Suppressor macrophage treated with lipopolysaccharide for 1 hour (primary cell): ENCODE results near the gene TNFSF9.
"Not testable (repeated sequence)": the region's sequence is repeated elsewhere in the genome, so short reads cannot be mapped to it uniquely, and the experiment has no call there.

Experiments
- DNase-seq, 3 donors: peaks; one replicate each; pipeline ENCODE4 v3.0.0-alpha.2; 2020 to 2022

The TNFSF9 gene

DNA sequence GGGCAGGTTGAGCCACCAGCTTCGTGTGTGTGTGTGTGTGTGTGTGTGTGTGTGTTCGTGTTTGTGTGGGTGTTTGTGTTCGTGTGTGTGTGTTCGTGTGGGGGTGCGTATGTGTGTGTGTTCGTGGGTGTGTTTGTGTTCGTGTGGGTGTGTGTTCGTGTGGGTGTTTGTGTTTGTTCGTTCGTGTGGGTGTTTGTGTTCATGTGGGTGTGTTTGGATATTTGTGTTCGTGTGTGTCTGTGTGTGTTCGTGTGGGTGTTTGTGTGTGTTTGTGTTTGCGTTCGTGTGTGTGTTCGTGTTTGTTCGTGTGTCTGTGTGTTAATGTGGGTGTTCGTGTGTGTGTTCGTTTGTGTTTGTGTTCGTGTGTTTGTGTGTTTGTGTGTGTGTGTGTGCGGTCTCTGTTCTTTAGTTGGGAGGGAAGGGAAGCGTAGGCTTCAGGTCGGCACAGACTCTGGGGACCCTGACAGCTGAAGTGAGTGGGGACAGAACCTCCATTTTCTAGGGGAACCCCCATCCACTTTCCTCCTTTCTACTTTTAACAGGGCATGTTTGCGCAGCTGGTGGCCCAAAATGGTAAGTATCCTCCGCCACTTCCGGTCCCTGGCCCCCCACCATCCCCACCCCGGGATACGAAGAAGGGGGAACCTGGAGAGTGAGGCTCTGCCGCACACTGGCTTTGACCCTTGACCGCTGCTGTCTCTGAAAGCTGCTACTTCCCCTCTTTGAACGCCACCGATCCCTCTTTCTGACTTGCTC, 1.6 kb downstream of the TNFSF9 start:
- peak; percentile 54 to 62 (median 59) for DNase-seq

DNA sequence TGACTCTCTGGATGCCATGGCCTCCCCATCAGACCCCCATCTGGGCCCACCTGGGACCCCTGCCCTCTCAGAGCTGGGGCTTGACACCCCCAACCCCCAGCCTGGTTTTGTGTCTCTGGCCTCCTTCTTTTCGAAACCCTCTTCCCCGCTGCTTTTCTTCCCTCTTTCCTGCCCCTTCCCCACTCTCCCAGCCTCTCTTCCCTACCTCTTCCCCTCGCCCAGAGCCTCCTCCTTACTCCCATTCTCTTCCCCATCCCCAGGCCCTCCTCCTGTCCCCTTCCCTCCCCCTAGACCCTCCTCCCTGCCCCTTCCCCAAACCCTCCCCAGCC, 2.1 kb downstream of the TNFSF9 start:
- DNase-seq, result peak in 1 of 3 donors; percentile 10

DNA sequence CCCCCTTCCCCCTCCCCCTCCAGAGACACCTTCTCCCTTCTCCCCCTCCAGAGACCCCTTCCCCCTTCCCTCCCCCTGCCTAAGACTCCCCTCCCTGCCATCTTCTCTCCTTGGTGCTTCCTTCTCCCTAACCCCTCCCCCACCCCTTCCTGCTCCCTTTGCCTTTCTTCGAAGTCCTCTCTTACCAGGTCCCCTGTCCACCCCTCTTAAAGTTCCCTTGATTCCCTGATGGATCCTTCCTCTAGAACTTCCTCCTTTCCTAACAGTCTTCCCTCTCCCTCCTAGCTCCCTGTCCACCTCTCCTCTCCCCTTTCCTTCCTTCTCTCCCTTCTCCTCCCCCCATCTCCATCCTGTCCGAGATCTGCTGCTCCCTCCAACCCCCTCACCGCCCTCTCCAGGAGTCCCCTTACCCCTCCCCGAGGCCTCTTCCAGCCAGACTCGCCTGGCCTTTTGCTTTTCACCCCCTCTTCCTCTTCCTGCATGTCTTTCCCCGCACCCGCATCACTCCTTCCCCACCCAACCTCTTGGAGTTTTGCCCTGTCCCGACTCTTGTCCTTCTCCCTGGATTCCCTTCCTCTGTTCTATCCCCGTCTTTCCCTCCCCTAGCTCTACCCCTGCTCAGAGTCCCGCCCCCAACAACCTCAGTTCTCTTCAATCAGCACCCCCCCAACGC, 3.1 kb downstream of the TNFSF9 start:
- DNase-seq, result peak in 1 of 3 donors; percentile 17

DNA sequence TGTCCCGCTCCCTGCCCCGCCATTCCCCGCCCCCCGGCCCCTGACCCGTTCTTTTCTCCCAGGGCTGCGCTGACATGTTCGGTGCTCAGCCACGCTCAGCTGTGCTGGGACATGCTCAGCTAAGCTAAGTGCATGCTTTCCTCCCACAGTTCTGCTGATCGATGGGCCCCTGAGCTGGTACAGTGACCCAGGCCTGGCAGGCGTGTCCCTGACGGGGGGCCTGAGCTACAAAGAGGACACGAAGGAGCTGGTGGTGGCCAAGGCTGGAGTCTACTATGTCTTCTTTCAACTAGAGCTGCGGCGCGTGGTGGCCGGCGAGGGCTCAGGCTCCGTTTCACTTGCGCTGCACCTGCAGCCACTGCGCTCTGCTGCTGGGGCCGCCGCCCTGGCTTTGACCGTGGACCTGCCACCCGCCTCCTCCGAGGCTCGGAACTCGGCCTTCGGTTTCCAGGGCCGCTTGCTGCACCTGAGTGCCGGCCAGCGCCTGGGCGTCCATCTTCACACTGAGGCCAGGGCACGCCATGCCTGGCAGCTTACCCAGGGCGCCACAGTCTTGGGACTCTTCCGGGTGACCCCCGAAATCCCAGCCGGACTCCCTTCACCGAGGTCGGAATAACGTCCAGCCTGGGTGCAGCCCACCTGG, 3.7 kb downstream of the TNFSF9 start:
- peak in 1 of 3 donors; percentile 17 for DNase-seq

DNA sequence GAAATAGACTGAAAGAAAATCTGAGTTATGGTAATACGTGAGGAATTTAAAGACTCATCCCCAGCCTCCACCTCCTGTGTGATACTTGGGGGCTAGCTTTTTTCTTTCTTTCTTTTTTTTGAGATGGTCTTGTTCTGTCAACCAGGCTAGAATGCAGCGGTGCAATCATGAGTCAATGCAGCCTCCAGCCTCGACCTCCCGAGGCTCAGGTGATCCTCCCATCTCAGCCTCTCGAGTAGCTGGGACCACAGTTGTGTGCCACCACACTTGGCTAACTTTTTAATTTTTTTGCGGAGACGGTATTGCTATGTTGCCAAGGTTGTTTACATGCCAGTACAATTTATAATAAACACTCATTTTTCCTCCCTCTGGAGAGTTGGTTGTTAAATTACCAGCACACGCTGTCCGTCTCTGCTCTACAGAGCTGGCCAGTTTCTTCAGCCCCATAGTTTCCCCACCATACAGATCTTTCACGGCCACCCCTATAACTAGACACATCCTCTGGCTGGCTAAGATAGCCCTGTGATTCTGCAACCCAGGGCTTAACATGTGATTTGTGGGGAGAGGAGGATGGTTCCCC, 4.8 kb downstream of the TNFSF9 start:
- DNase-seq, result peak in 1 of 3 donors; percentile 20

DNA sequence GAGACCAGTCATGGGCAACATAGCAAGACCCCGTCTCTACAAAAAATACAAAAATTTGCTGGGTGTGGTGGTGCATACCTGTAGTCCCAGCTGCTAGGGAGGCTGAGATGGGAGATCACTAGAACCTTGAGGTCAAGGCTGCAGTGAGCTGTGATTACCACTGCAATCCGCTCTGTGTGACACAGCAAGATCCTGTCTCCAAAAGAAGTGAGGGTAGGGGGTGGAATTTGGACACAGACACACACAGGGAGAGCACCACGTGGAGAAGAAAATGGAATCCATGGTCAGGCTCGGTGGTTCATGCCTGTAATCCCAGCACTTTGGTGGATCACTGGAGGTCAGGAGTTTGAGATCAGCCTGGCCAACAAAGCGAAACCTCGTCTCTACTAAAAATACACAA, 8.7 kb downstream of the TNFSF9 start:
- DNase-seq, result no peak

DNA sequence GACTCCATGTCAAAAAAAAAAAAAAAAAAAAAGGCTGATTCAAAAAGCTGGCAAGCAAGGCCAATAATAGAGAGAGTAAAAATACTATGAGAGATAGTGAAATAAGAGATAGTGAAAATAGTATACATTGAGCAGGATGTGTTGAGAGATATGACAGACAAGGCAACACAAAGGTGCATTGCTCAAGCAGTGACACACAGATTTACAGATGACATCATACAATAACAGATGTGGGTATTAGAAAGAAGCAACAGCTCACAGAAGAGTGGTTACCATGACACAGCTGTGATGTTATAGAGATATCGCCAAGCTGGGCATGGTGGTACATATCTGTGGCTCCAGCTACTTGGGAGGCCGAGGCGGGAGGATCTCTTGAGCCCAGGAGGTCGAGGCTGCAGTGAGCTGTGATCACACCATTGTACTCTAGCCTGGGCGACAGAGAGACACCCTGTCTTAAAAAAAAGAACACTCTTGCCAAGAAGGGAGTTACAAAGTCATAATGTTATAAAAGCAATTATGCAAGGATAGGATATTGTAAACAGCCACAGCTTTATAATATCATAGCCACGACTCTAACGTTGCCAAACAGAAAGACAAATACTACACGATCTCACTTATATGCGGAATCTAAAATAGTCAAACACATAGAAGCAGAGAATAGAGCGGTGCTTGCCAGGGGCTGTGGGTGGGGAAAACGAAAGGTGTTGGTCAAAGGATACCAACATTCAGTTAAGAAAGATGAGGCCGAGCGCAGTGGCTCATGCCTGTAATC, 10.3 kb downstream of the TNFSF9 start:
- peak in 2 of 3 donors; percentile 50 to 68 for DNase-seq

DNA sequence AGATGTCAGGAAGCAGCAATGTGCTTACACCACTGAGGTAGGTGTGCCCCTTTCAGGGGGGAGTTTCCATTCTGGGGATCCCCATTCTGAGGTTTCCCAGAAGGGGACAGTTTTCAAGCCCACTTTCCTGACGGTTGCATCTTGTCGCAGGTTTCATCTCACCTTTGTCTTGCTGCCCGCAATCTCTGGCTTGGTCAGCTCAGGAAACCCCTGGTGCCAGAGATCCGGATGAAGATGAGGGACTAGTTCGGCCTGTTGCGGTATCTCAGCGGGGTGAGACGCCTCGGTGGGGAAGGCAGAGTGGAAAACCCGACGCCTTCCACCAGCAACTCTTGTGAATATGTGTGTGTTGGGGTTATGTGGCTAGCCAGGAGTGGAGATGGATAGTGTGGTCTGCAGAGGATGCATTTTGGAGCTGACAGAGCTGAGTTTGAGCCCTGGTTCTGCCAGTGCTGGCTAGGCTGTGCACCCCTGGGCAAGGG, 13.1 kb downstream of the TNFSF9 start:
- DNase-seq, result no peak

DNA sequence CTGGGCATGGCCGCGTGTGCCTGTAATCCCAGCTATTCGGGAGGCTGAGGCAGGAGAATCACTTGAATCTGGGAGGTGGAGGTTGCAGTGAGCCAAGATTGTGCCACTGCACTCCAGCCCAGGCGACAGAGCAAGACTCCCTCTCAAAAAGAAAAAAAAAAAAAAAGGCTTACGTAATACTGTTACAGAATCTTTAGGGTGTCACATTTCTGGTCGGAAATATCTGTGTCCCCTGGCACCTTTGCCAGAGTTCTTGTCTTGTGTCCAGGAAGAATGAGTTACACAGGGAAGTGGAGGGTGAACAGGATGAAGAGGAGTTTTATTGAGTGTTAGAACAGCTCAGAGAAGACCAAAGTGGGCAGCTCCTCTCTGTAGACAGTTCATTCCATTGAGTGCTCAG, 19.9 kb downstream of the TNFSF9 start:
- DNase-seq, result peak in 1 of 3 donors; percentile 25

DNA sequence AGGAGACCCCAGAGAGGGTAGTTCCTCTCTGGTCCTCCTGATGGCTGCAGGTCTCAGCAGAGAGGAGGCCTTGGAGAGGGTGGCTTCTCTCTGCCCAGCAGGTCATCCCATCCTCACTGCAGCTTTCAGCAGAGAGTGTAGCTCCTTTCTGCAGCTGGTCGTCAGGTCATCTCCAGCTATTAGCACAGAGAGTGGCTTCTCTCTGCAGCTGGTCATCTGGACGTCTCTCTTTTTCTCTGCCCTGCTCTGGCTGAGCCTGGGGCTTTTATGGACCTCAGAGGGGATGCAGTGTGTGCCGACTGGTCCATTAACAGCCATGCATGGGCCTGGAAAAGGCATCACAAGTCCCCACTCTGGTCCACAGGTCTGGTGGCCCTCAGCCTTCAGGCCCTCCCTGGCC, 20.3 kb downstream of the TNFSF9 start:
- DNase-seq, result no peak

DNA sequence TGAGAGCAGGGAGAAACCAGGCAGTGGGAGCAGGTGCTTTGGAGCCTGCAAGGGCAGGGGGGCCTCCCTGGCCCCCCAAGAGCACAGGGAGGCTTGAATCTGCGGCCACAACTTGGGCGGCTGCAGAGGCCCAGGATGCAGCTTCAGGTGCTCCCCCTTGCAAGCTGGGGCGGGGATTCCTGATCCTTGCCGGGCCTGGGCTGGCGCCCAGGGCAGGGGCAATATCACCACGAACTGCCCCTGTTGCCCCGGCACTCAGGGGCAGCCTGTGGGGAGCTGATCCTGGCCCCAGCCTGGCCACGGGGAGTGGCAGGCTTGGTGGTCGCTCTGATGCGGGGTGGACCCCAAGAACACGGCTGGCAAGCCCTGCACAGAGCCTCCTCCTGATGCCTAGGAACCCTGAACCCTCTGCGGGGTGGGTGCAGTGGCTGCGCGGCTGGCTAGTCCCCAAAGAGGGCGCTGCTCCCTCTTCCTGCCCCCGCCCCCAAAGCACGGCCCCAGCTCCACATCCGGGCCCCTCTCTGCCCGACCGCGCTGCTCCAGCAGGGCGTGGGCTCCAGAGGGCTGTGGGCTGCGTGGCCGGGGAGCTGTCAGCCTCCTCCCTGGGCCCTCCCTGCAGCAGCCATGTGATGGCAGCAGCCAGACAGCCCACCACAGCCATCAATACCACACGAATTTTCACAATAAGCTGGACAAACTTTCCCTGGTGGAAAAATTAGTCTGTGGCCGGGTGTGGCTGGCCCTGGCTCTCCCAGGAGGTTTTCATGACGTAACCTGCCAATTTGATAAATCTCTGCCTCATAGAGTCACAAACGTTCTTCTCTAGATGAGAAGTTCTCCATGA, 21.0 kb downstream of the TNFSF9 start:
- DNase-seq, result peak in 2 of 3 donors; percentile 30 to 68

DNA sequence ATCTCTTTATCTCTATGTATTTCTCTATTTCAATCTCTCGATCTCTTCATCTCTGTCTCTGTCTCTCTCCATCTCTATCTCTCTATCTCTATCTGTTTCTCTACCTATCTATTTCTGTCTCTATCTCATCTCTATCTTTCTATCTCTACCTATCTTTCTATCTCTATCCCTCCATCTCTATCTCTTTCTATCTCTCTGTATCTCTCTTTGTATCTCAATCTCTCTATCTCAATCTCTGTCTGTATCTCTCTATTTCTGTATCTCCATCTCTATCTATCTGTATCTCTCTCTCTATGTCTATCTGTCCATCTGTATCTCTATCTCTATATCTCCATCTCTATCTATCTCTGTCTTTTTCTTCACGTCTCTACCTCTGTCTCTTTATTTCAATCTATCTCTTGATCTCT, 25.2 kb downstream of the TNFSF9 start:
- no peak for DNase-seq

DNA sequence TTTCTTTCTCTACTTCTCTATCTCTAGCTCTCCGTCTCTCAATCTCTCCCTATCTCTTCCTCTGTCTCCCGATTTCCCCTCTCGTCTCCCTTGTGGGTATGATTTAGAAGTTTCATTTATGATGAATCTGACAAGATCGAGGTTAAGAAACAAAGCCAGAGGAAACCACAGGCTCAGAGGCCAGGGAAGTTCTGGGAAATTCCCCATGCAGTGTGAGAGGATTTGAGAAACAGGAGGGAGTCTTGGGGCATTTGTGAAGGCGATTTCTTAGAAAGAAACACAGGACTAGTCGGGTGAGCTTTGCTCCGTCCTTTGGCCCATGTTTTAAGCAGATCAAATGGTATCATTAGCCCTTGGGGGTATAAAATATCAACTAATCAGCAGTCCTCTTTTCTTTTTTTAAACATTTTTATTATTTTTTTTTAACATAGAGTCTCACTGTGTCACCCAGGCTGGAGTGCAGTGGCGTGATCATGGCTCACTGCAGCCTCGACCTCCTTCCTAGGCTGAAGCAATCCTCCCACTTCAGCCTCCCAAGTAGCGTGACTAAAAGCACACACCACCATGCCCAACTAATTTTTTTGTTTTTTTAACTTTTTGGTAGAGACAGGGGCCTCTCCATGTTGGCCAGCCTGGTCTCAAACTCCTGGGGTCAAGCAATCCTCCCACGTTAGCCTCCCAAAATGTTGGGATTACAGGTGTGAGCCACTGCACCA, 25.8 kb downstream of the TNFSF9 start:
- peak; percentile 90 to 98 (median 95) for DNase-seq

DNA sequence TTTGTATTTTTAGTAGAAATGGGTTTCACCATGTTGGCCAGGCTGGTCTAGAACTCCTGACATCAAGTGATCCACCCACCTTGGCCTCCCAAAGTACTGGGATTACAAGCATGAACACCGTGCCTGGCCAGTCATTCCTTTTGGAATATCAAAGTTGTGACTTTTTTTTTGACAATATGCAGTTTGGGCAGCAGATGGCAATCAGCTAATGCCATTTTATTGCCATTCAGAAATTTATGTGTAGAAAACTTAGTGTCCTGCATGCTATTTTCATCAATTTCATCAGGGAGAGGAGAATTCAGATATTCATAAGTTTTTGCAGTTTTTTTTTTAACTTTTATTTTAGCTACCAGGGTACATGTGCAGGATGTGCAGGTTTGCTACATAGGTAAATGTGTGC, 31.6 kb downstream of the TNFSF9 start:
- not testable (repeated sequence) for DNase-seq

DNA sequence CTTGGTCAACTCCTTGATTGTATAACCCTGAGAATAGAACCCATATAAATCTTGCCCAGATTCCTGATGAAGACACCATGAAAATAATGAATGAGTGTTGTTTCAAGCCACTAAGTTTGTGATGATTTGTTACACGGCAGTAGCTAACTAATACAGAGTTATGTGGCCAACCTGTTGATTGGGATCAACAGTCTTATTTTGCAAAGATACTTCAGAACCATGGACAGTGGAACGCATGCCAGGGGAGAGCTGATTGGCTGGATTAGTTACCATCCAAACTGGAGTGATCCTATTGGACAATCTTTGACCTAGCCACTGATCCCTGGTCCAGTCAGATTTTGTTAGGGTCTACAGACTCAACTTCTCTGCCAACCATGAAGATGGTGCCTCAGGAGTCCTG, 33.6 kb downstream of the TNFSF9 start:
- peak; percentile 50 to 64 (median 58) for DNase-seq

DNA sequence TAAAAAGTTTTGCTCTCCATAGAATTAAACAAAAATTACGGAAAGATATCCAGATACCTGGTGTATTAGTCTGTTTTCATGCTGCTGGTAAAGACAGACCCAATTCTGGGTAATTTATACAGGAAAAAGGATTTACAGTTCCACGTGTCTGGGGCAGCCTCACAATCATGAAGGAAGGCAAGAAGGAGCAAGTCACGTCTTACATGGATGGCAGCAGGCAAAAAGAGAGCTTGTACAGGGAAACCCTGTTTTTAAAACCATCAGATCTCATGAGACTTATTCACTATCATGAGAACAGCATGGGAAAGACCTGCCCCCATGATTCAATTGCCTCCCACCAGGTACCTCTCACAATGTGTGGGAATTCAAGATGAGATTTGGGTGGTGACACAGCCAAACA, 35.9 kb downstream of the TNFSF9 start:
- not testable (repeated sequence) for DNase-seq

DNA sequence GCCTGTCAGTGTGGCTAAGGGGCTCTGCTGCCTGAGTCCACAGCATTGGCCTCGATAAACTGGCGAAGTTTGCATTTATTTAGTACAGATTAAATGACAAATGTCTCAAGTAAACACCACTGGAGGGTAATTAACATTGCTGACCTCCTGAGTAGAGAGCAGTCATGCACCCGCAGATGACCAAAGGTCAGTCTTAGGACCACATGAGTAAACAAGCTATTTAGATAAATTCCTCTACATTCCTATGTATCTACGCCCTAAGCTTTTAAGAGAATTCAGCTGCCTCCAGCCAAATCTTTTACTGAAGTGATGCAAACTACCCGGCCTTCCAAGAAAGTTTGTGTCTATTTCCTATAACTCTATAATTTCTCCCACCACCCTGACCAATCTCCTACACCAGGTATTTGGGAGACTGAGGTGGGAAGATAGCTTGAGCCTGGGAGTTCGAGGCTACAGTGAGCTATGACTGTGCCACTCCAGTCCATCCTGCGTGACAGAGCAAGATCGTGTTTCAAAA, 37.2 kb downstream of the TNFSF9 start:
- DNase-seq, result no peak

DNA sequence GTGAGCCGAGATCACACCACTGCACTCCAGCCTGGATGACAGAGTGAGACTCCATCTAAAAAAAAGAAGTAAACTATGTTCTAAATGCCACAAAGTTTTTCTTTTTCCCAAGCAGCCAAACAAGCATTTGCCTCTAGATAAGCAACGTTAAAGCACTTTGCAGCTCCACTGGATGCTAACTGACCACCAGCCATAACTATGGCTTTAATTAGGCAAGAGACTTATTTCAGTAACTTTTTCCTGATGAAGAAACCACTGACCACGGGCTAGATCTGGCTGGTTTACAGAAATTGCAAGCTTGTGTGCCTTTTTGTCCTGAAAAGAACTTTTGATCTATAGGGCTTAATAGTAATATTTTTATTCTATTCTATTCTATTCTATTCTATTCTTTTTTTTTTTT, 38.0 kb downstream of the TNFSF9 start:
- DNase-seq, result no peak

DNA sequence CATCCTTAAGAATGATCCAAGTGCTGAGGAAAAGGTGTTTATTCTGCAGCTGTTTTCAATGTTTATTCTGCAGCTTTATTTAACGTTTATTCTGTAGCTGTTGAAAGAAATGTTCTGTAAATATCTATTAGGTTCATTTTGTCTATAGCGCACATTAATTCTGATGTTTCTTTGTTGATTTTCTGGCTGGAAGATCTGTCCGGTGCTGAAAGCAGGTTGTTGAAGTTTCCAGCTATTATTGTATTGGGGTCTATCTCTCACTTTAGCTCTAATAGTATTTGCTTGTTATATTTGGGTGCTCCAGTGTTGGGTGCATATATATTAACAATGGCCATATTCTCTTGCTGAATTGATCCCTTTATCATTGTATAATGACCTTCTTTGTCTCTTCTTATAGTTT, 39.9 kb downstream of the TNFSF9 start:
- no peak for DNase-seq

DNA sequence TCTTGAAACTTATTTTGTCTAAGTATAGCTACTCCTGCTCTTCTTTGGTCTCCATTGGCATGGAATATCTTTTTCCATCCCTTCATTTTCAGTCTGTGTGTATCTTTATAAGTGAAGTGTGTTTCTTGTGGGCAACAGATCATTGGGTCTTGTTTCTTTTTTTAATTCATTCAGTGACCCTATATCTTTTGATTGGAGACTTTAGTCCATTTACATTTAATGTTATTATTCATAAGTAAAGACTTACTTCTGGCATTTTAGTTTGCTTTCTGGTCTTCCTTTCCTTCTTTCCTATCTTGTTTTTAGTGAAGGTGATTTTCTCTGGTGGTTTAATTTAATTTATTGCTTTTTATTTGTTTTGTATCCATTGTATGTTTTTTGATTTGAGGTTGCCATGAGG, 40.3 kb downstream of the TNFSF9 start:
- no peak for DNase-seq

DNA sequence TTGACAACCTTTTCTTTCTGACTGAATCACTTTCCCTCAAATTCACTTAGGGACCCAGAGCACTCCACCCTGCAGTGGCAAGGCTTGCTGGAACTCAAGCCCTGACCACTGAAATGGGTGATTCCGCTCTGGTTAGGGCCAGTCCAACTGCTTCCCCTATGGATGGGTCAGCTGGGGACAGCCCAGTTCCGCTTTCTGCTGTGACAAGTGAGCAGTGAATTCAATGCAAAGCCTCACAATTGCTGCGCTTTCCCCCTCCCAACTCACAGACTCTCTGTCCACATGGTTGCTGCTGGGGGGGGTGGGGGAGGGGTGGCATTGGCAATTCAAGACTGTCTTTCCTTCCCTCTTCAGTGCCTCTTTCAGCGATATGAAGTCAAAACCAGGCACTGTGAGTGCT, 41.4 kb downstream of the TNFSF9 start:
- DNase-seq, result peak; percentile 84 to 89 (median 86)
